ENCODE results near the gene SLC16A5. TPM values are rescaled to one million over a fixed set of nuclear protein-coding genes. Genes with fewer than 3 reads are reported as not detected.
A peak's percentile ranks its signal among the peaks of the same experiment; 100 is the strongest.

SLC16A5 gene
- total RNA-seq, 1 experiment from 2014 or later: 1.2 TPM

GRCh38 chr17:75088465-75089417 lies 987 bp downstream of the SLC16A5 start:
- TF ChIP-seq EZH2phosphoT487 (IDR thresholded peaks at IDR 0.05; ENCODE audit: borderline replicate concordance, low read length) (no peak), CTCF (conservative IDR thresholded peaks at IDR 0.05; ENCODE audit: low read depth, low read length) (no peak), EZH2 (IDR thresholded peaks at IDR 0.05; ENCODE audit: low read length, unreplicated experiment) (no peak)
- Histone ChIP-seq H3K4me2 (ENCODE audit: low read length) (no peak overlapping the region; the same call in 1 of the 2 replicates), H3F3A (ENCODE audit: low read length, unreplicated experiment) (no peaks in the 10 kb centered on the region), H3K9ac (ENCODE audit: low read length) (no peak overlapping the region), H3K36me3 (ENCODE audit: low read depth, low read length) (no peaks in the 10 kb centered on the region), H2AFZ (ENCODE audit: low read length) (no peak overlapping the region; the same call in 1 of the 2 replicates), H4K20me1 (ENCODE audit: low read length) (no peaks in the 10 kb centered on the region), H3K4me1 (ENCODE audit: insufficient read depth, low read length) (peaks cover 27% of the 10 kb centered on the region), H3K4me3 (ENCODE audit: low read length) (no peak overlapping the region), H3K79me2 (ENCODE audit: low read length) (no peaks in the 10 kb centered on the region), H3K27ac (ENCODE audit: low read length) (no peak overlapping the region), H3K27me3 (ENCODE audit: low read length) (no peaks in the 10 kb centered on the region), H3K9me3 (ENCODE audit: low read length) (no peaks in the 10 kb centered on the region), H3K9me2 (replicated peaks; ENCODE audit: low read length) (no peaks in the 10 kb centered on the region)
- no TSS peak for BruUV-seq (replicated peaks)
- intact Hi-C loops (cut with micrococcal nuclease): no loop called here
- peak; percentile 92 for ATAC-seq
- POLR2A ChIA-PET (ENCODE audit: unreplicated experiment): interaction anchor here (0.5 kb wide), 1 partner anchor 216 kb away, joined by 46 read pairs; no protein-coding TSS in a partner anchor
- peak; percentile 65 for DNase-seq
- CTCF ChIA-PET: interaction anchor here (0.5 to 0.7 kb wide), 2 partner anchors 127 to 512 kb away, joined by 6 to 7 read pairs; no protein-coding TSS in a partner anchor

GRCh38 chr17:75090871-75091854 lies 3.4 kb downstream of the SLC16A5 start:
- H3K9me2 ChIP-seq (replicated peaks; ENCODE audit: low read length): no peaks in the 10 kb centered on the region
- DNase-seq: no peak
- H3K27me3 ChIP-seq (ENCODE audit: low read length): no peaks in the 10 kb centered on the region
- BruUV-seq (replicated peaks): no TSS peak
- no peaks in the 10 kb centered on the region for H3F3A ChIP-seq (ENCODE audit: low read length, unreplicated experiment)
- H3K4me3 ChIP-seq (ENCODE audit: low read length): no peak overlapping the region
- no peak overlapping the region for H2AFZ ChIP-seq (ENCODE audit: low read length)
- peaks cover 34% of the 10 kb centered on the region for H3K4me1 ChIP-seq (ENCODE audit: insufficient read depth, low read length)
- CTCF ChIA-PET: interaction anchor here (0.8 to 1.0 kb wide), 2 partner anchors 14 to 21 kb away, joined by 3 to 4 read pairs; no protein-coding TSS in a partner anchor
- H3K27ac ChIP-seq (ENCODE audit: low read length): no peak overlapping the region
- no peaks in the 10 kb centered on the region for H3K79me2 ChIP-seq (ENCODE audit: low read length)
- intact Hi-C loops (cut with micrococcal nuclease): no loop called here
- no peaks in the 10 kb centered on the region for H4K20me1 ChIP-seq (ENCODE audit: low read length)
- no peaks in the 10 kb centered on the region for H3K36me3 ChIP-seq (ENCODE audit: low read depth, low read length)
- H3K4me2 ChIP-seq (ENCODE audit: low read length): no peak overlapping the region
- TF ChIP-seq CTCF (conservative IDR thresholded peaks at IDR 0.05; ENCODE audit: low read depth, low read length) (no peak), EZH2 (IDR thresholded peaks at IDR 0.05; ENCODE audit: low read length, unreplicated experiment) (no peak), EZH2phosphoT487 (IDR thresholded peaks at IDR 0.05; ENCODE audit: borderline replicate concordance, low read length) (no peak)
- H3K9ac ChIP-seq (ENCODE audit: low read length): no peak overlapping the region
- POLR2A ChIA-PET (ENCODE audit: unreplicated experiment): no interaction called here
- no peak for ATAC-seq
- no peaks in the 10 kb centered on the region for H3K9me3 ChIP-seq (ENCODE audit: low read length)
